Activated CD4-positive, alpha-beta T cell treated with anti-CD3 and anti-CD28 coated beads, Interleukin-2, amount 10 ng/mL, durations not matched to agents 7 days and 5 days (primary cell): ENCODE data around the gene RNF20. TPM values are rescaled to one million over a fixed set of nuclear protein-coding genes. Genes with fewer than 3 reads are reported as not detected.
A peak's percentile ranks its signal among the peaks of the same experiment; 100 is the strongest.
"Not testable (repeated sequence)": the region's sequence is repeated elsewhere in the genome, so short reads cannot be mapped to it uniquely, and the experiment has no call there.

Experiments used
- CTCF ChIA-PET: fragments of 350-600 bp; sonication (Branson Sonifier 250); formaldehyde crosslinking; loops from one replicate; lab custom pipeline; 2021; ENCODE audit warnings: antibody characterized with exemption; lab: Charles Lee
- POLR2A ChIA-PET: fragments of 350-600 bp; sonication (Branson Sonifier 250); formaldehyde crosslinking; loops from one replicate; lab custom pipeline; 2021; ENCODE audit warnings: antibody characterized with exemption; lab: Charles Lee
- DNase-seq: peaks from one replicate; pipeline ENCODE4 v3.0.0-alpha.2; 2020
- H3K27ac Mint-ChIP-seq: one replicate; pipeline ENCODE4 v1.8.0; 2021; ENCODE audit warnings: mild to moderate bottlenecking, moderate library complexity, mixed read lengths
- H3K27me3 Mint-ChIP-seq: one replicate; pipeline ENCODE4 v1.8.0; 2021; ENCODE audit warnings: mixed read lengths
- H3K36me3 Mint-ChIP-seq: one replicate; pipeline ENCODE4 v1.8.0; 2021; ENCODE audit warnings: low read depth, mixed read lengths
- H3K4me1 Mint-ChIP-seq: one replicate; pipeline ENCODE4 v1.8.0; 2021; ENCODE audit warnings: mixed read lengths
- H3K4me3 Mint-ChIP-seq: one replicate; pipeline ENCODE4 v1.8.0; 2021; ENCODE audit warnings: mild to moderate bottlenecking, moderate library complexity, mixed read lengths
- H3K9me3 Mint-ChIP-seq: one replicate; pipeline ENCODE4 v1.8.0; 2021; ENCODE audit warnings: mixed read lengths
- total RNA-seq, 2 experiments: library from RNA; stranded (reverse); gene quantifications; one replicate each; pipeline ENCODE4 v1.2.3, GENCODE V29; 2021

The RNF20 gene
- total RNA-seq, 2 experiments from 2014 or later, result 49.4 to 52.4 TPM

DNA sequence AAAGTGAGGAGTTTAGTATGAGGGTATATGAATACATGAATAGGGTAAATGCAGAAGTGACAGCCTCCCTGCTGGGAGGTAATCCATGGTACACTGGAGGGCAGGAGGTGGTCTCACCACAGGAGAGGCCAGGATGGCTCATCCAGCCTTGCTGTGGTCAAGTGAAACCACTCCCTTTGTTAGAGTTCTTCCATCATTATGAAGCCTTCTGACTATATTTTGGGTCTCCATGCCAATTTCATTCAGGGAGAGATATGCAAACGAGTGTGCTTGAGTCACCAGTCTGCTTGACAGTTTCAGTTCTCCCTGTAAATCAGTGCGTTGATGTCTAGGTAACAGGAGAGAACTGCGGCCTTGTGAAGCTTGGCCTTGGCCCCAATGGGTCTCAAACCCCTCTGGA, 44.7 kb downstream of the RNF20 start:
- ChIA-PET POLR2A (no interaction called here), CTCF (no interaction called here)
- Mint-ChIP-seq H3K4me1 (peaks cover 15% of the 10 kb centered on the region), H3K27ac (no peak overlapping the region), H3K27me3 (no peaks in the 10 kb centered on the region), H3K9me3 (no peaks in the 10 kb centered on the region), H3K36me3 (peaks cover 6% of the 10 kb centered on the region), H3K4me3 (no peak overlapping the region)
- DNase-seq, result no peak

GRCh38 chr9:101579711-101580545, 46.3 kb downstream of the RNF20 start:
- POLR2A ChIA-PET, result interaction anchor here (0.6 kb wide), 1 partner anchor 1128 kb away, joined by 3 read pairs; no protein-coding TSS in a partner anchor
- Mint-ChIP-seq H3K4me3 (no peak overlapping the region), H3K9me3 (peaks cover 2% of the 10 kb centered on the region), H3K27me3 (no peaks in the 10 kb centered on the region), H3K27ac (no peak overlapping the region), H3K36me3 (no peaks in the 10 kb centered on the region), H3K4me1 (peaks cover 1% of the 10 kb centered on the region)
- CTCF ChIA-PET, result interaction anchor here (1.0 kb wide), 1 partner anchor 10 kb away, joined by 4 read pairs; no protein-coding TSS in a partner anchor
- no peak for DNase-seq

DNA sequence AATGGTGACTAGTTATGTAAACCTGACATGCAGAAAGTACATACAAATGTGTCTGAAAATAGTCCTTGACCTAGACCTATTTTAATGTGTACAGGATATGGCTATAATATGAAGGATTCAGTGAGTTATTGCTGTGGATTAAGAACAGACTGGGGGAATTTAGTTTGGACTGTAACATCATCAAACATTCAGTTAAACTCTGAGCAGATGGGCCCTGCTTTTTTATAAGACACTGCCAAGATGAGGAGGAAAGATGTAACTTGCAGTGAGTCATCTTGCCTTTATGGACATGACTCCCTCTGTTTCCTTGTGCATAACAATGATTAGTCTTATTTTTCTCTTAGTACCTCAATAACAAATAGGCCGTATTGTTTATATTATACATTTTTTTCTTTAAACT, 48.9 kb downstream of the RNF20 start:
- DNase-seq, result no peak
- Mint-ChIP-seq H3K27ac (no peak overlapping the region), H3K27me3 (no peaks in the 10 kb centered on the region), H3K9me3 (peaks cover 11% of the 10 kb centered on the region), H3K4me3 (no peak overlapping the region), H3K4me1 (peaks cover 21% of the 10 kb centered on the region), H3K36me3 (peaks cover 4% of the 10 kb centered on the region)
- ChIA-PET POLR2A (no interaction called here), CTCF (no interaction called here)

DNA sequence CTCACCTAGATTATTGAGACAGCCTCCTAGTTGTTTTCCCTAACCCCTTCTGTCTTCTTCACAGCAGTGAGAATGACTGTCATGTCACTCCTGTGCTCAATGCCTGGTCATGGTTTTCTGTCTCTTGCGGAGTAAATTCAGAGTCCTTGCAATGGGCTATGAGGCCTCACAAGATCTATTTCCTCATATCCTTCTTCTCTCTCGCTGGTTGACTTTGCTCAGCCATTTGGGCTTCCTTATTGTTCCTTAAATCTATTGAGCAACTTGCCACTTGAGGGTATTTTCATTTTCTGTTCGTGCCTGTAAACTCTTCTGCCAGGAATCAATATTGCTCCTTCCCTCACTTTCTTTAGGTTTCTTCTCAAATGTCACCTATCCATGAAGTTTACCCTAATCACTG, 52.1 kb downstream of the RNF20 start:
- DNase-seq, result no peak
- peaks cover 11% of the 10 kb centered on the region for H3K9me3 Mint-ChIP-seq
- ChIA-PET CTCF (interaction anchor here (0.7 kb wide), 1 partner anchor 52 kb away, joined by 3 read pairs; no protein-coding TSS in a partner anchor), POLR2A (no interaction called here)
- H3K27ac Mint-ChIP-seq, result no peak overlapping the region
- H3K27me3 Mint-ChIP-seq, result no peaks in the 10 kb centered on the region
- H3K4me3 Mint-ChIP-seq, result no peak overlapping the region
- peaks cover 4% of the 10 kb centered on the region for H3K36me3 Mint-ChIP-seq
- peaks cover 21% of the 10 kb centered on the region for H3K4me1 Mint-ChIP-seq

DNA sequence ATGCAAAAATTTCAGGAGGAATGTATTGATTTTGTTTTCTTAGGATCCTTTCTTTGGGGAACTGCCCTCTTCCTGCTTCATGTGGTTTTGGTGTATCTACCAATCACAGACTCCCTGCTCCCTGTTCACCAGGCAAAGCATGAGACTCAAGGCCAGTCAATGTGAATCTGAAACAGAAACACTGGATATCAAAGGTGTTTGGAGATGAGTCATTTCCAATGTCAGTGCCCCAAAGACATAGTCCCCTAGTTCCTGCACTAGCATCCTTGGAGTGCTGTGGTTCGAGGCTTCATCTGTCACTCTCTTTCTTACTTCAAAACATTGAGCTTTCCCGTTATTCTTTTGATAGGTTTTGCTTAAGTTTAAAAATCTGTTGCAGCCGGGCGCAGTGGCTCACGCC, 53.0 kb downstream of the RNF20 start:
- Mint-ChIP-seq H3K9me3 (peaks cover 11% of the 10 kb centered on the region), H3K27me3 (no peaks in the 10 kb centered on the region), H3K27ac (peak overlapping the region; percentile 68), H3K36me3 (peaks cover 4% of the 10 kb centered on the region), H3K4me1 (peaks cover 21% of the 10 kb centered on the region), H3K4me3 (no peak overlapping the region)
- ChIA-PET CTCF (interaction anchor here (0.7 kb wide), 1 partner anchor 53 kb away, joined by 3 read pairs; no protein-coding TSS in a partner anchor), POLR2A (no interaction called here)
- peak; percentile 57 for DNase-seq

- Mint-ChIP-seq H3K27me3 (no peaks in the 10 kb centered on the region), H3K36me3 (peaks cover 4% of the 10 kb centered on the region), H3K4me1 (peaks cover 21% of the 10 kb centered on the region), H3K27ac (no peak overlapping the region), H3K4me3 (no peak overlapping the region), H3K9me3 (peaks cover 11% of the 10 kb centered on the region)
- POLR2A ChIA-PET, result interaction anchor here (0.6 kb wide), 1 partner anchor 18 kb away, joined by 4 read pairs; no protein-coding TSS in a partner anchor
- CTCF ChIA-PET, result no interaction called here
- DNase-seq, result no peak
Measured at GRCh38 chr9:101587332-101588043, 53.8 kb downstream of the RNF20 start.

DNA sequence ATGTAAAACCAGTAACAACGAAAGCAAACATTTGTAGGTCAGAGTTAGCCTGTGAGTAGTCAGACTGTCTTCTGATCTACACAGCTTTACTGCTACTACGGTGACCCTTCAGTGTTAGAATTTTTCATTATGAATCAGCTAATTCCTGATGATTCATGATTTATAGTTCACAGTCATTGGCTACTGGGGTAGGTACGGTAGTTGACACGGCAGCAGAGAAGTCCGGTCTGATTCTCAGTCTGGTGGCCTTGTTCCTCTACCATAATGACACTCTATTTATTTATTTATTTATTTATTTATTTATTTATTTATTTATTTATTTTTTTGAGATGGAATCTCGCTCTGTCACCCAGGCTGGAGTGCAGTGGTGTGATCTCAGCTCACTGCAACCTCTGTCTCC, 56.4 kb downstream of the RNF20 start:
- H3K4me3 Mint-ChIP-seq, DNase-seq, H3K36me3 Mint-ChIP-seq, POLR2A ChIA-PET, H3K9me3 Mint-ChIP-seq, H3K27me3 Mint-ChIP-seq, H3K27ac Mint-ChIP-seq: not testable (repeated sequence)
- H3K4me1 Mint-ChIP-seq, result peaks cover 20% of the 10 kb centered on the region
- CTCF ChIA-PET, result interaction anchor here (0.6 kb wide), 1 partner anchor 129 kb away, joined by 3 read pairs; no protein-coding TSS in a partner anchor

GRCh38 chr9:101590901-101591300, 57.2 kb downstream of the RNF20 start:
- Mint-ChIP-seq H3K4me1 (peaks cover 13% of the 10 kb centered on the region), H3K36me3 (no peaks in the 10 kb centered on the region), H3K27me3 (no peaks in the 10 kb centered on the region), H3K9me3 (peaks cover 3% of the 10 kb centered on the region), H3K27ac (no peak overlapping the region), H3K4me3 (no peak overlapping the region)
- POLR2A ChIA-PET, result no interaction called here
- CTCF ChIA-PET, result no interaction called here
- no peak for DNase-seq

GRCh38 chr9:101591787-101592446, 58.3 kb downstream of the RNF20 start:
- Mint-ChIP-seq H3K36me3 (no peaks in the 10 kb centered on the region), H3K4me3 (no peak overlapping the region), H3K27ac (no peak overlapping the region), H3K27me3 (no peaks in the 10 kb centered on the region), H3K4me1 (peaks cover 2% of the 10 kb centered on the region), H3K9me3 (no peaks in the 10 kb centered on the region)
- CTCF ChIA-PET, result no interaction called here
- POLR2A ChIA-PET, result no interaction called here
- DNase-seq, result no peak

DNA sequence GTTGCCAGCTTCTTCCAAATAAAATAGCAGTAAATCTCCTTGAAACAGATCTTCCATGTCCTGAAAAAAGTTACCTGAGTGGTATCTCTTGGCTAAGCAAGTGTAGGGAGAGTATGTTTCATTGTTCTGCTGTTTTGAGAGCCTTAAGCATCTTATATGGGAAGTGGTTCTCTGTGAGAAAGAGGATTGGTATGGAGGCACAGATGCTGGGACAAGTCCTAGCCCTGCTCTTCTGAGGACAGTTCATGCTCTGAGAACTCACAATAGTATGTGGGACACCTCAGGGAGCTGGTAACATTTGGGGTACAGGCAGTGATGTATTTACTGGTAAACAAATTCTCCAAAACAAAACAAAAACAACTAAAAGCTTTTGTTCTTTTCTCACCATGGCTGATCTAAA, 59.1 kb downstream of the RNF20 start:
- no peaks in the 10 kb centered on the region for H3K9me3 Mint-ChIP-seq
- no peaks in the 10 kb centered on the region for H3K36me3 Mint-ChIP-seq
- no peaks in the 10 kb centered on the region for H3K4me1 Mint-ChIP-seq
- ChIA-PET CTCF (interaction anchor here (1.3 kb wide), 1 partner anchor 9 kb away, joined by 4 read pairs; no protein-coding TSS in a partner anchor), POLR2A (no interaction called here)
- H3K4me3 Mint-ChIP-seq, result no peak overlapping the region
- DNase-seq, result no peak
- H3K27ac Mint-ChIP-seq, result no peak overlapping the region
- no peaks in the 10 kb centered on the region for H3K27me3 Mint-ChIP-seq

GRCh38 chr9:101593345-101593744, 59.7 kb downstream of the RNF20 start:
- Mint-ChIP-seq H3K27me3 (no peaks in the 10 kb centered on the region), H3K4me1 (no peaks in the 10 kb centered on the region), H3K9me3 (no peaks in the 10 kb centered on the region), H3K4me3 (no peak overlapping the region), H3K27ac (no peak overlapping the region), H3K36me3 (no peaks in the 10 kb centered on the region)
- POLR2A ChIA-PET, result no interaction called here
- CTCF ChIA-PET, result interaction anchor here (1.3 kb wide), 1 partner anchor 8 kb away, joined by 4 read pairs; no protein-coding TSS in a partner anchor
- no peak for DNase-seq

GRCh38 chr9:101594796-101595195, 61.1 kb downstream of the RNF20 start, which contains the start of gene PPP3R2:
Gene PPP3R2 (minus strand): TSS chr9:101594969. CDS start chr9:101594921, 48 bp downstream.
- H3K4me3 Mint-ChIP-seq, result no peak within 1 kb of the TSS
- H3K36me3 Mint-ChIP-seq, result no peaks in the 10 kb centered on the region
- H3K27ac Mint-ChIP-seq, result no peak within 1 kb of the TSS
- POLR2A ChIA-PET, result no interaction called here
- H3K27me3 Mint-ChIP-seq, result no peaks in the 10 kb centered on the region
- DNase-seq, result no peak
- CTCF ChIA-PET, result no interaction called here
- H3K9me3 Mint-ChIP-seq, result no peaks in the 10 kb centered on the region
- no peaks in the 10 kb centered on the region for H3K4me1 Mint-ChIP-seq
